ENCODE data around the gene KIF4A. TPM values are rescaled to one million over a fixed set of nuclear protein-coding genes. Genes with fewer than 3 reads are reported as not detected.
"Not testable (repeated sequence)": the region's sequence is repeated elsewhere in the genome, so short reads cannot be mapped to it uniquely, and the experiment has no call there.

KIF4A gene
- total RNA-seq, 4 donors from 2014 or later: 0.39 to 1.8 (median 0.99) TPM

DNA sequence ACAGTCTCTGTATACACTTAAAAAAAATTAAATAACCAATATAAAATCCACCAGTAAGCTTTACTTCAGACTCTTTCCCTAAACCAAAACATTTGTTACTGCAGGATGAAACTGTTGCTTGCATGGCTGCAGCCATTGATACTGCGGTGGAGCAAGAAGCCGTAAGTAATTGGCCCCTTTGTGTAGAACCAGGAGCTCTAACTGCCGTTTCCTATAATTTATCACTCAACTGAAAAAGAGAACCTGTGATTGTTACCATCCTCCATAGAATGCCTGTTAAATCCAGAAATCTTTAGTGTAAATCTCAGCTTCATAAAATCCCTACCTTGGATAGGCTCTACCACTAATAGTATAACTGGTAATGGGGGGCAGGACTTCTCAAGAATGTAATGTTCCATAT is 62.6 kb downstream of the KIF4A start:
- WGBS, 2 donors: 85 to 91% methylated on average over 3 of the region's 3 CpGs
- no peak overlapping the region for H3K4me3 ChIP-seq (ENCODE audit: low read depth, poor library complexity, severe bottlenecking)
- no peak for TF ChIP-seq POLR2A (IDR thresholded peaks at IDR 0.05)
- TF ChIP-seq, protein P1, sequence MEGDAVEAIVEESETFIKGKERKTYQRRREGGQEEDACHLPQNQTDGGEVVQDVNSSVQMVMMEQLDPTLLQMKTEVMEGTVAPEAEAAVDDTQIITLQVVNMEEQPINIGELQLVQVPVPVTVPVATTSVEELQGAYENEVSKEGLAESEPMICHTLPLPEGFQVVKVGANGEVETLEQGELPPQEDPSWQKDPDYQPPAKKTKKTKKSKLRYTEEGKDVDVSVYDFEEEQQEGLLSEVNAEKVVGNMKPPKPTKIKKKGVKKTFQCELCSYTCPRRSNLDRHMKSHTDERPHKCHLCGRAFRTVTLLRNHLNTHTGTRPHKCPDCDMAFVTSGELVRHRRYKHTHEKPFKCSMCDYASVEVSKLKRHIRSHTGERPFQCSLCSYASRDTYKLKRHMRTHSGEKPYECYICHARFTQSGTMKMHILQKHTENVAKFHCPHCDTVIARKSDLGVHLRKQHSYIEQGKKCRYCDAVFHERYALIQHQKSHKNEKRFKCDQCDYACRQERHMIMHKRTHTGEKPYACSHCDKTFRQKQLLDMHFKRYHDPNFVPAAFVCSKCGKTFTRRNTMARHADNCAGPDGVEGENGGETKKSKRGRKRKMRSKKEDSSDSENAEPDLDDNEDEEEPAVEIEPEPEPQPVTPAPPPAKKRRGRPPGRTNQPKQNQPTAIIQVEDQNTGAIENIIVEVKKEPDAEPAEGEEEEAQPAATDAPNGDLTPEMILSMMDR (IDR thresholded peaks at IDR 0.05): no peak
- intact Hi-C loops (cut with DNase I; ENCODE audit: low total_unique reads): no loop called here
- no peak for DNase-seq (ENCODE audit: low spot score in 2 of 2)

DNA sequence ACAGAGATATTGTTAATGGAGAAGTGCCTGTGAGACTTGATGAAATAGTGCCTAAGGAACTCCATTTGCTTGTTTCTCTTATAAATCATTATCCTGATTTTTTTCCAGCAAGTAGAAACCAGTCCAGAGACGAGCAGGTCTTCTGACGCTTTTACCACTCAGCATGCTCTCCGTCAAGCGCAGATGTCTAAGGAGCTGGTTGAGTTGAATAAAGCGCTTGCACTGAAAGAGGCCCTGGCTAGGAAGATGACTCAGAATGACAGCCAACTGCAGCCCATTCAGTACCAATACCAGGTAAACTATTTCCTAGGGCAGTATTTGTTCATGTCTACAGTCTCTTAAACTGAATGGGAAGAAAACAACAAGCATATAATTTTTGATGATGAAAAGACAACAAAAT is 63.6 kb downstream of the KIF4A start:
- 74 to 76% methylated on average over 5 of the region's 5 CpGs for WGBS, 2 donors
- H3K4me3 ChIP-seq (ENCODE audit: low read depth, poor library complexity, severe bottlenecking): no peak overlapping the region
- intact Hi-C loops (cut with DNase I; ENCODE audit: low total_unique reads): no loop called here
- no peak for DNase-seq (ENCODE audit: low spot score in 2 of 2)
- TF ChIP-seq POLR2A (IDR thresholded peaks at IDR 0.05): no peak
- TF ChIP-seq, protein P1 (IDR thresholded peaks at IDR 0.05): no peak

DNA sequence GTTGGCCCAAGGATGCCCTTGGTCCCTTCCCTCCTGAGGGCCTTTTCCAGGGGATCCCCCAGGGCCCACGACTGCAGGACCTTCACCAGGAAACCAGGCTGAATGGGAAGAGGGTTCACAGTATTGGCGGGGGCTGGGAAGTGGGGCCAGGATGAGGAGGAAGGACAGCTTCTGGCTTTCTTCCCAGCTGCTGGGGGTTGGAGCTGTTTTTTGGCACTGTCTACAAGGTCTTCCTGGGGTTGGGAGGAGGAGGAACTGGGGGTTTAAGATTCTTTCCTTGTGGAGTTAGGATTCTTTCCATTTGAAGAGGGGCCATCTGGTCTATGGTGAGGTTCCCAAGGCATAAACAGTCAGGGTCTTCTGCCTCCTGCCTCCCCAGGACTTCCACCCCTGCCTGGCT is 64.8 kb downstream of the KIF4A start:
- no peak for DNase-seq (ENCODE audit: low spot score in 2 of 2)
- TF ChIP-seq, protein P1 (IDR thresholded peaks at IDR 0.05): no peak
- no peak for TF ChIP-seq POLR2A (IDR thresholded peaks at IDR 0.05)
- 46 to 55% methylated on average over 2 of the region's 2 CpGs for WGBS, 2 donors
- H3K4me3 ChIP-seq (ENCODE audit: low read depth, poor library complexity, severe bottlenecking): no peak overlapping the region
- intact Hi-C loops (cut with DNase I; ENCODE audit: low total_unique reads): no loop called here

DNA sequence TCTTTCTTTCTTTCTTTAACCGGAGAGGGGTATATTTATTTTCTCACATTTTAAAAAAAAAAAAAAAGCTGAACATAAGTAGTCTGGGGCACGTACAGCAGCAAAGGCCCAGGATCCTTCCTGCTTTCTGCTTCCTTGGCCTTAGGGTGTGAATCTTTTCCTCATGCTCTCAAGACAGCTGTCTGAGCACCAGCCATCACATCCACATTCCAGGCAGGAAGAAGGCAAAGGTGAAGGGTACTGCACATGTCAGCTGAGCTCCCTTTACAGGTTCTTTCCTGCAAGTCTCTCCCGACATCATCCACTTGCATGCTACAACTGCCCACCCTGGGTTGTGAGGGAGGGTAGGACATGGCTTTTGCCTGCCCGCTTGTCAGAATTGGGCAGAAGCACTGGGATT is 69.6 kb downstream of the KIF4A start:
- no peak for DNase-seq (ENCODE audit: low spot score in 2 of 2)
- no peak overlapping the region for H3K4me3 ChIP-seq (ENCODE audit: low read depth, poor library complexity, severe bottlenecking)
- TF ChIP-seq, protein P1 (IDR thresholded peaks at IDR 0.05): no peak
- TF ChIP-seq POLR2A (IDR thresholded peaks at IDR 0.05): no peak
- intact Hi-C loops (cut with DNase I; ENCODE audit: low total_unique reads): no loop called here
- WGBS, 2 donors: 85 to 96% methylated on average over 4 of the region's 4 CpGs

DNA sequence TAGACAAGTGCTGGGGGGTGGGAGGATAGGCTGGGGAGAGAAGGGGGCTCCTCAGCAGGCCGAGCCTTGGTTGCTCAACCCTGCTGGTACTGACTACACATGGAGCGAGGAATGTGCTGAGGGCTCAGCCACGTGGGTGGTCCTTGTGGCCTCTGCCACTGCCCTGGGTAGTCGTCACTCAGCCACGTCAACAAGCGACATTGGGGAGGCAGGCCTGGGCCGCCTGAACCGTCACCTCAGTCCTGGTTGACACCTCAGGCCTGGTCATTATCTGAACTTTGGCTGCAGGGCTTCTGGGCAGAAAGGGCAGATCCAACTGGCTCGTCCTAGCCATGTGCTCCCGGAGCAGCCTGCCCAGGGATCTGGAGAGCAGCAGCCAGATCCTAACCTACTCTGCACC is 70.5 kb downstream of the KIF4A start:
- no peak for TF ChIP-seq POLR2A (IDR thresholded peaks at IDR 0.05)
- TF ChIP-seq, protein P1 (IDR thresholded peaks at IDR 0.05): no peak
- intact Hi-C loops (cut with DNase I; ENCODE audit: low total_unique reads): no loop called here
- no peak for DNase-seq (ENCODE audit: low spot score in 2 of 2)
- 75 to 100% methylated on average over 2 to 9 of the region's 10 CpGs for WGBS, 2 donors
- no peak overlapping the region for H3K4me3 ChIP-seq (ENCODE audit: low read depth, poor library complexity, severe bottlenecking)

DNA sequence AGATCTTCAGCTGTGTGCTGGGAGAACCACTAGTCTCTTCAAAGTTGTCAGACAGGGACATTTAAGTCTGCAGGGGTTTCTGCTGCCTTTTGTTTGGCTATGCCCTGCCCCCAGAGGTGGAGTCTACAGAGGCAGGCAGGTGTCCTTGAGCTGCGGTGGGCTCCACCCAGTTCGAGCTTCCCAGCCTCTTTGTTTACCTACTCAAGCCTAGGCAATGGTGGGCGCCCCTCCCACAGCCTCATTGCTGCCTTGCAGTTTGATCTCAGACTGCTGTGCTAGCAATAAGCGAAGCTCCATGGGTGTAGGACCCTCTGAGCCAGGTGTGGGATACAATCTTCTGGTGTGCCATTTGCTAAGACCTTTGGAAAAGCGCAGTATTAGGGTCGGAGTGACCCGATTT is 78.8 kb downstream of the KIF4A start:
- intact Hi-C loops (cut with DNase I; ENCODE audit: low total_unique reads); DNase-seq (ENCODE audit: low spot score in 2 of 2); H3K4me3 ChIP-seq (ENCODE audit: low read depth, poor library complexity, severe bottlenecking): not testable (repeated sequence)
- 79 to 100% methylated on average over 4 to 7 of the region's 7 CpGs for WGBS, 2 donors
